ENCODE measurements around the gene HPD.

DNA sequence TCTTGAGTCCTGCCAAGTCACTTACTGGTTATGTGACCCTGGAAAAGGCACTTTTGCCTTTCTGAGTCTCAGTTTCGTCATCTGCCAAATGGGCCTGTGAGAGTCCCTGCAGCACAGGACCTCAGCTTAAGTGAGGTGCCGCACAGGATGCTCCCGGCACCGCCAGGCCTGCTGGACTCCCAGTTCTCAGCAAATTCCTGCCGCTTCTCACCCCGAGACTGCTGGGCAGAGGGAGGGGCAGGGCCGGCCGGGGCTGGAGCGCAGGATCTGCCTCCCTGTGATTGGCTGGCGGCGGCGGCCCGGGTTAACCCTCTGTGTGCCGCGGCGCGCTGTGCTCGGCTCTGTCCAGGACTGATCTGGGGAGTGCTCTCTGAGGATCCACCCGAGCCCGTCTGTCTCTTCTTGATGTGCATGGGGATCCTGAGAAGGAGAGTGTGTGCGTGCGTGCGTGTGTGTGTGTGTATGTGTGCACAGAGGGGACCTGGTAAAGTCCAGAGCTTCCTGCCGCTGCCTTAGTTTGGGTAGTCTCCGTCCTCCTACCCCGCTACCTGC, 46.3 kb downstream of the HPD start:
- no peak for TF ChIP-seq CTCF (IDR thresholded peaks at IDR 0.05; ENCODE audit: low read depth, low read length)
- TF ChIP-seq POLR2A (IDR thresholded peaks at IDR 0.05; ENCODE audit: extremely low read depth, insufficient read length), result no peak
